SK-N-SH treated with all-trans-retinoic acid at 6 μM for 48 hours (cell line): ENCODE data around the gene WDR73.
A peak's percentile ranks its signal among the peaks of the same experiment; 100 is the strongest.

Experiments
- ATAC-seq: fragments of 200-7000 bp; cut with Tn5 transposase; 3 replicates; pipeline ENCODE4 v1.9.1; 2020; ENCODE audit warnings: mild to moderate bottlenecking, moderate library complexity
- ARNTL ChIP-seq: fragments of 450-650 bp; formaldehyde crosslinking; IDR thresholded peaks from 2 replicates; pipeline ENCODE4 v1.5.0; 2020; ENCODE audit warnings: low read depth, mild to moderate bottlenecking, moderate library complexity, borderline replicate concordance
- BACH2 ChIP-seq: fragments of 250-450 bp; sonication (Bioruptor Pico); IDR thresholded peaks from 2 replicates; pipeline ENCODE4 v1.9.0; 2021; ENCODE audit warnings: mild to moderate bottlenecking, borderline replicate concordance
- CSDC2 ChIP-seq: fragments of 250-450 bp; sonication (Bioruptor Pico); IDR thresholded peaks from 2 replicates; pipeline ENCODE4 v1.5.0; 2020; ENCODE audit warnings: mild to moderate bottlenecking, moderate library complexity
- ESRRG ChIP-seq: fragments of 250-450 bp; sonication (Bioruptor Pico); IDR thresholded peaks from 2 replicates; pipeline ENCODE4 v1.6.1; 2021; ENCODE audit warnings: mild to moderate bottlenecking
- GLIS3 ChIP-seq: fragments of 250-450 bp; sonication (Bioruptor Pico); IDR thresholded peaks from 2 replicates; pipeline ENCODE4 v1.5.0; 2020; ENCODE audit warnings: mild to moderate bottlenecking, moderate library complexity
- ISL1 ChIP-seq: fragments of 250-450 bp; sonication (Bioruptor Pico); IDR thresholded peaks from 2 replicates; pipeline ENCODE4 v2.1.2; 2022; ENCODE audit warnings: mild to moderate bottlenecking, moderate library complexity
- OSR1 ChIP-seq: fragments of 250-450 bp; sonication (Bioruptor Pico); IDR thresholded peaks from 2 replicates; pipeline ENCODE4 v1.8.0; 2022; ENCODE audit warnings: moderate library complexity, mild to moderate bottlenecking, inconsistent platforms
- PPARA ChIP-seq: fragments of 250-450 bp; sonication (Bioruptor Pico); IDR thresholded peaks from 2 replicates; pipeline ENCODE4 v1.5.0; 2020; ENCODE audit warnings: mild to moderate bottlenecking, borderline replicate concordance
- RARB ChIP-seq: fragments of 250-450 bp; sonication (Bioruptor Pico); IDR thresholded peaks from 2 replicates; pipeline ENCODE4 v1.8.0; 2021; ENCODE audit warnings: mild to moderate bottlenecking, moderate library complexity
- TOX ChIP-seq: fragments of 250-450 bp; sonication (Bioruptor Pico); IDR thresholded peaks from 2 replicates; pipeline ENCODE4 v1.8.0; 2021; ENCODE audit warnings: mild to moderate bottlenecking, moderate library complexity, borderline replicate concordance
- ZFP3 ChIP-seq: fragments of 250-450 bp; sonication (Bioruptor Pico); IDR thresholded peaks from 2 replicates; pipeline ENCODE4 v1.5.0; 2020; ENCODE audit warnings: mild to moderate bottlenecking, moderate library complexity
- ZFP30 ChIP-seq: fragments of 450-650 bp; formaldehyde crosslinking; IDR thresholded peaks from 2 replicates; pipeline ENCODE4 v1.5.0; 2022; ENCODE audit warnings: mild to moderate bottlenecking, moderate library complexity
- ZNF565 ChIP-seq: fragments of 450-650 bp; formaldehyde crosslinking; conservative IDR thresholded peaks from 2 replicates; pipeline ENCODE4 v1.5.0; 2020; ENCODE audit warnings: low read depth, mild to moderate bottlenecking, moderate library complexity
- ZNF70 ChIP-seq: fragments of 450-650 bp; formaldehyde crosslinking; IDR thresholded peaks from 2 replicates; pipeline ENCODE4 v1.5.0; 2020; ENCODE audit warnings: mild to moderate bottlenecking, moderate library complexity
- TF ChIP-seq, protein P1 (sequence below): fragments of 250-450 bp; sonication (Bioruptor Pico); IDR thresholded peaks from 2 replicates; pipeline ENCODE4 v1.5.1; 2021; ENCODE audit warnings: mild to moderate bottlenecking, moderate library complexity
- TF ChIP-seq, protein P2 (sequence below): fragments of 250-450 bp; sonication (Bioruptor Pico); IDR thresholded peaks from 2 replicates; pipeline ENCODE4 v1.8.0; 2021; ENCODE audit warnings: low read depth, mild to moderate bottlenecking, moderate library complexity, borderline replicate concordance
- TF ChIP-seq, protein P3 (sequence below): fragments of 250-450 bp; sonication (Bioruptor Pico); IDR thresholded peaks from 2 replicates; pipeline ENCODE4 v1.5.0; 2020; ENCODE audit warnings: mild to moderate bottlenecking, moderate library complexity

Gene WDR73

DNA sequence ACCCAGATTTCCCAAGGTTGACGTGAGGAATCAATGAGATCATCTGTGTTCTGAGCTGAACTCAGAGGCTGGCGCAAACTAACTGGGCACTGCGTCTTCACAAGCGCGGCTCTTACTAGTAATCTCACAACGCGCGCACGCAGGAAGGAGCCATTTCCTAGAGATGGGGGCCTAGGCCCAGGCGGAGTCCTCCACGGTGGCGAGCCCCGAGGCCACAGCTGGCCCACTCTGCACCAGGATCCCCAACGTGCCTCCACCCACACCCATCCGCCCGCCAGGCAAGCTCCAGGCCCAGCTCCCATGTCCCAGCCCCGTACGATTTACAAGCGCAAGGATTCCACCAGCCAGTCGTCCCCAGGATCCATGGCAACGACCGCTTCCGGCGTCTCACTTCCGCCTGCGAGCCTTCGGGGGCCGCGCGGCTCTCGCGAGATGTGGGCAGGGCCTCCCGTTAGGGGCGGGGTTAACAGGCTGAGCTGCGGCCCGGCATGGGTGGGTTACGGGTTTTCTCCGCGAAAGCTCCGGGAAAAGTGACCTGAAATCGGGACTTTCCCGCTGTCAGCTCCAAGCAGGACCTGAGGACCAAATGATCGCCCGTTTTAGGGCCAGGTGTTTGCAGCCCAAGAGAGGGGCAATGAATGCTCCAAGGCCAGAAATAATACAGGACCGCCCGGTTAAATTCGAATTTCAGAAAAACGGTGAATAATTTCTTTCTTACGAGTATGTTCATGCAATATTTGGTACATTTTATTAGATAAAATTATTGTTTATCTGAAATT lies at the start of gene WDR73:
TSS of gene WDR73 (minus strand) at position 374 of the 779 bp plus-strand sequence. CDS start at position 365, 9 bp downstream.
- TF ChIP-seq GLIS3 (0 out of 2 replicates have a peak, but pooled peaks have one; percentile 56), ZFP3 (0 out of 2 replicates have a peak, but pooled peaks have one; percentile 46), ESRRG (no peak), CSDC2 (CRISPR knock-in tag) (0 out of 2 replicates have a peak, but pooled peaks have one; percentile 1)
- TF ChIP-seq, protein P1, sequence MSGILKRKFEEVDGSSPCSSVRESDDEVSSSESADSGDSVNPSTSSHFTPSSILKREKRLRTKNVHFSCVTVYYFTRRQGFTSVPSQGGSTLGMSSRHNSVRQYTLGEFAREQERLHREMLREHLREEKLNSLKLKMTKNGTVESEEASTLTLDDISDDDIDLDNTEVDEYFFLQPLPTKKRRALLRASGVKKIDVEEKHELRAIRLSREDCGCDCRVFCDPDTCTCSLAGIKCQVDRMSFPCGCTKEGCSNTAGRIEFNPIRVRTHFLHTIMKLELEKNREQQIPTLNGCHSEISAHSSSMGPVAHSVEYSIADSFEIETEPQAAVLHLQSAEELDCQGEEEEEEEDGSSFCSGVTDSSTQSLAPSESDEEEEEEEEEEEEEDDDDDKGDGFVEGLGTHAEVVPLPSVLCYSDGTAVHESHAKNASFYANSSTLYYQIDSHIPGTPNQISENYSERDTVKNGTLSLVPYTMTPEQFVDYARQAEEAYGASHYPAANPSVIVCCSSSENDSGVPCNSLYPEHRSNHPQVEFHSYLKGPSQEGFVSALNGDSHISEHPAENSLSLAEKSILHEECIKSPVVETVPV (CRISPR knock-in tag) = no peak
- TF ChIP-seq, protein P2, sequence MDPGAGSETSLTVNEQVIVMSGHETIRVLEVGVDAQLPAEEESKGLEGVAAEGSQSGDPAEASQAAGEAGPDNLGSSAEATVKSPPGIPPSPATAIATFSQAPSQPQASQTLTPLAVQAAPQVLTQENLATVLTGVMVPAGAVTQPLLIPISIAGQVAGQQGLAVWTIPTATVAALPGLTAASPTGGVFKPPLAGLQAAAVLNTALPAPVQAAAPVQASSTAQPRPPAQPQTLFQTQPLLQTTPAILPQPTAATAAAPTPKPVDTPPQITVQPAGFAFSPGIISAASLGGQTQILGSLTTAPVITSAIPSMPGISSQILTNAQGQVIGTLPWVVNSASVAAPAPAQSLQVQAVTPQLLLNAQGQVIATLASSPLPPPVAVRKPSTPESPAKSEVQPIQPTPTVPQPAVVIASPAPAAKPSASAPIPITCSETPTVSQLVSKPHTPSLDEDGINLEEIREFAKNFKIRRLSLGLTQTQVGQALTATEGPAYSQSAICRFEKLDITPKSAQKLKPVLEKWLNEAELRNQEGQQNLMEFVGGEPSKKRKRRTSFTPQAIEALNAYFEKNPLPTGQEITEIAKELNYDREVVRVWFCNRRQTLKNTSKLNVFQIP = 0 out of 2 replicates have a peak, but pooled peaks have one; percentile 58

DNA sequence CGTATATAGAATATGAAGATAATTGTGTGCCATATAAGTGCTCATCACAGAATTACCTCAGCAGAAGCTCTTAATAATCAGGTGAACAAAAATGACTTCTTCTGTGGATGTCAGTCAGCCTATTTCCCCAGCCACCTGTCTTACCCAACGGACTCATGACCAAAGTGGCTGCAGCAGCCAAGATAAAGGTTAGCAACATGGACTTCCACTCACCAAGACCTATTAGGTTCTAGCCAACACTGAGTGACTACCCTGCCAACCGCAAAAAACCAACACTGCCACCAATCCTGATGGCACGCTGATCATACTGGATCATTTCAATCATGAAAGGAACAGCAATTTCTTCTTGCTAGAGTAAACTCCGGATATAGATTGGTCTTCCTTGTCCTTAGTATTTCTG lies 49.7 kb upstream of the WDR73 start:
- no peak for ATAC-seq
- TF ChIP-seq GLIS3 = no peak
- no peak for TF ChIP-seq ZNF70 (CRISPR knock-in tag)
- TF ChIP-seq ARNTL = no peak
- TF ChIP-seq, protein P1 (CRISPR knock-in tag) = no peak
- no peak for TF ChIP-seq ZFP30 (CRISPR knock-in tag)
- TF ChIP-seq CSDC2 (CRISPR knock-in tag) = no peak
- TF ChIP-seq RARB (CRISPR knock-in tag) = no peak
- TF ChIP-seq BACH2 (CRISPR knock-in tag) = no peak
- TF ChIP-seq PPARA (CRISPR knock-in tag) = no peak
- no peak for TF ChIP-seq ESRRG

More for the DNA sequence above, at the start of gene WDR73:
- peak; percentile 88 for ATAC-seq

DNA sequence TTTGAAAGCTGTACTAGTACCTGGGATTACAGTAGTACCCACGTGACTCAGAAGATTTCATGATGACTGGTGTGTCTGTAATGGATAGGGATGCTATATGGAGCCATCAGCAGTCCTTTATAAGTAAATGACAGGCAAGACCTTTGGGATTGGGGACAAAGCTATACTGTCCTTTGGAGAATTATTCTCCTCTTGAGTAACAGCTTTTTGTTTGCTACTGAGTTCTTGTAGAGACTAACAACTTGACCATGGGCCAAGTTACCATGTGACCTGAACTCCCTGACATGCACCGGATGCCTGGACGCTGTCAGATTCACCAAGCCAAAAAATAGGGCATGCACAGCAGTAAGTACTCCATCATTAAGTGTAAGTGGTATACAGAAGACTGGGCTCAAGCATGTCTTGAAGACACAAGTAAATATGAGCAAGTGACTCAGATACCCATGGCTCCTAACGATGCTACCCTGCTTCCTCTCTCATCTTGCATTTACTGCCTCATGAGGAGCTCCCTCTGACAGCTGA lies 48.9 kb upstream of the WDR73 start:
- TF ChIP-seq ARNTL (no peak), GLIS3 (no peak), TOX (no peak), ZFP30 (CRISPR knock-in tag) (no peak), CSDC2 (CRISPR knock-in tag) (no peak), ZNF70 (CRISPR knock-in tag) (no peak), BACH2 (CRISPR knock-in tag) (no peak)
- TF ChIP-seq, protein P1 (CRISPR knock-in tag) = no peak
- peak; percentile 47 for ATAC-seq

DNA sequence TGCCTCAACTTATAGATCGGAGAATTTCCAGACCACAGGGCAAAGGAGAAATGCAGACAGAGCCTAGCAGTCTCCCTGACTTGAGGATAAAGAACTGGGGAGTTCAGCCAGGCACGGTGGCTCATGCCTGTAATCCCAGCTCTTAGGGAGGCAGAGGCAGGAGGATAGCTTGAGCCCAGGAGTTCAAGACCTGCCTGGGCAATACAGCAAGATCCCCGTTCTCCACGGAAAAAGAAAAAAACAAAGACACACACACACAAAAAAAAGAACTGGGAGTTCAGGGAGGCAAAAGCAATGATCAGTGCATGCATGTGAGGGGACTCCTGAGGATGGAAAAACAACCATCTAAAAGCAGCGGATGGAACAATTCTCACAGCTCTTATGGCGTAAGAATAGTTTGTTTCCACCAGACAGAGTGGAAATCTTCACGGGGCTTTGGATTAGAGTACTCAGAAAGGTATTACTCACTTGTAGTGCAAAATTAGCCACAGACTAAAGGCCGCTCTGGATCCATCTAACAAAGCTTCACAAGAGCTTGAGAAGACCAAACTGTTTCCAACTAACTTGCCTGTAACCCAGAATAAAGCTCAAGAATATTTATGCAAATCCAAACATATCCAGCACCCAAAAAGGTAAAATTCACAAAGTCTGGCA lies 45.6 kb upstream of the WDR73 start:
- TF ChIP-seq ARNTL (no peak), ESRRG (no peak), TOX (no peak), ZNF565 (CRISPR knock-in tag) (no peak), ISL1 (no peak), GLIS3 (no peak), OSR1 (CRISPR knock-in tag) (no peak), ZFP30 (CRISPR knock-in tag) (no peak), ZFP3 (no peak)
- TF ChIP-seq, protein P1 (CRISPR knock-in tag) = no peak
- TF ChIP-seq, protein P3, sequence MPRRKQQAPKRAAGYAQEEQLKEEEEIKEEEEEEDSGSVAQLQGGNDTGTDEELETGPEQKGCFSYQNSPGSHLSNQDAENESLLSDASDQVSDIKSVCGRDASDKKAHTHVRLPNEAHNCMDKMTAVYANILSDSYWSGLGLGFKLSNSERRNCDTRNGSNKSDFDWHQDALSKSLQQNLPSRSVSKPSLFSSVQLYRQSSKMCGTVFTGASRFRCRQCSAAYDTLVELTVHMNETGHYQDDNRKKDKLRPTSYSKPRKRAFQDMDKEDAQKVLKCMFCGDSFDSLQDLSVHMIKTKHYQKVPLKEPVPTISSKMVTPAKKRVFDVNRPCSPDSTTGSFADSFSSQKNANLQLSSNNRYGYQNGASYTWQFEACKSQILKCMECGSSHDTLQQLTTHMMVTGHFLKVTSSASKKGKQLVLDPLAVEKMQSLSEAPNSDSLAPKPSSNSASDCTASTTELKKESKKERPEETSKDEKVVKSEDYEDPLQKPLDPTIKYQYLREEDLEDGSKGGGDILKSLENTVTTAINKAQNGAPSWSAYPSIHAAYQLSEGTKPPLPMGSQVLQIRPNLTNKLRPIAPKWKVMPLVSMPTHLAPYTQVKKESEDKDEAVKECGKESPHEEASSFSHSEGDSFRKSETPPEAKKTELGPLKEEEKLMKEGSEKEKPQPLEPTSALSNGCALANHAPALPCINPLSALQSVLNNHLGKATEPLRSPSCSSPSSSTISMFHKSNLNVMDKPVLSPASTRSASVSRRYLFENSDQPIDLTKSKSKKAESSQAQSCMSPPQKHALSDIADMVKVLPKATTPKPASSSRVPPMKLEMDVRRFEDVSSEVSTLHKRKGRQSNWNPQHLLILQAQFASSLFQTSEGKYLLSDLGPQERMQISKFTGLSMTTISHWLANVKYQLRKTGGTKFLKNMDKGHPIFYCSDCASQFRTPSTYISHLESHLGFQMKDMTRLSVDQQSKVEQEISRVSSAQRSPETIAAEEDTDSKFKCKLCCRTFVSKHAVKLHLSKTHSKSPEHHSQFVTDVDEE = no peak
- no peak for ATAC-seq
